ENCODE results near the gene HSCB.
"Not testable (repeated sequence)": the region's sequence is repeated elsewhere in the genome, so short reads cannot be mapped to it uniquely, and the experiment has no call there.

HSCB gene, protein sequence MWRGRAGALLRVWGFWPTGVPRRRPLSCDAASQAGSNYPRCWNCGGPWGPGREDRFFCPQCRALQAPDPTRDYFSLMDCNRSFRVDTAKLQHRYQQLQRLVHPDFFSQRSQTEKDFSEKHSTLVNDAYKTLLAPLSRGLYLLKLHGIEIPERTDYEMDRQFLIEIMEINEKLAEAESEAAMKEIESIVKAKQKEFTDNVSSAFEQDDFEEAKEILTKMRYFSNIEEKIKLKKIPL

GRCh38 chr22:28741785-28742561 is at the start of gene HSCB, which contains the start of gene CHEK2:
TSS of gene HSCB (plus strand) at chr22:28742039. CDS start at chr22:28742096, 57 bp downstream.
TSS of gene CHEK2 (minus strand) at chr22:28741820. CDS start at chr22:28734721, 7,099 bp downstream.
- peak; percentile 98 for DNase-seq

DNA sequence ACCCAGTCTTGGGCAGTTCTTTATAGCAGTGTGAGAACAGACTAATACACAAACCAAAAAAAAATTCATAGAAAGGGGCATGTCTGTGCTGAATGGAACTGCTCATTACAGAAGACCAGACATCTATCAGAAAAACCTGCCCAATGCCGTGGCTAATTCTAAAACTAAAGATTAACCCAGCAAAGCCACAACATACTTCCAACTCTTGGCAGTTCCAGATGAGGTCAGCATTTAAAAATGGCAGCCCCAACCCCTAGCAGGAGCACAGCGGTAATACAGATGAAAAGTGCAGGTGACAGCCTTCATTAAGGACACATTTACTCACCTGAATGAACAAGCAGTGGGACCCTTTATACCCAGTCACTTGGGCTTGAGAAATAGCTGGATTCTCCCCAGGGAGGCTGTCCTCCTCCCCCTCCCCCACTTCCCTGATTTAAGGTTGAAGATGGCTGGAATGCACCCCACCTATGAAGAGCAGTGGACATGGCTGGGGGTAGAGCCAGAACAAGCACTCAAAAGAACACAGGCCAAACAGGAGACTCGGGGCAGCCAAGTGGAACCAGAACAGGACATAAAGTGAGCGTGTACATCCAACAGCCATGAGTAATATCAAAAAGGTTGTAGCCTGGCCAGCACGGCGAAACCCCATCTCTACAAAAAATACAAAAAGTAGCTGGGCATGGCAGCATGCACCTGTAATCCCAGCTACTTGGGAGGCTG is 48.6 kb upstream of the HSCB start:
- not testable (repeated sequence) for DNase-seq

DNA sequence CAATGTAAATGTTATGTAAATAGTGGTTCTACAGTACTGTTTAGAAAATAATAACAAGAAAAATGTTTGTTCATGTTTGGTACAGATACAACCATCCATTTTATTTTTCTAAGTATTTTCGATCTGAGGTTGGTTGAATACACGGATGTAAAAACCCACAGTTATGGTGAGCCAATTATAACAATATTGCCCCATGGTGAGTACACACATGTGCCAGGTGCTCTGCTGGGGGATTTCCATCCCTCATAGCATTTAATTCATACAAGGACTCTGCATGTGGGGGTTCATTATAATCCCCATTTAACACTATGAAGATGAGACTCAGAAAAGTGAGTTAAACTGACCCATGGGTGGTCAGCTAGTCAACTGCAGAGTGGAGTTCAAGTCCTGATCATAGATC is 38.9 kb upstream of the HSCB start:
- DNase-seq, result no peak

- DNase-seq, result no peak
Measured at GRCh38 chr22:28703436-28703835, 38.4 kb upstream of the HSCB start.

GRCh38 chr22:28706845-28707244 is 35.0 kb upstream of the HSCB start:
- DNase-seq, result no peak

DNA sequence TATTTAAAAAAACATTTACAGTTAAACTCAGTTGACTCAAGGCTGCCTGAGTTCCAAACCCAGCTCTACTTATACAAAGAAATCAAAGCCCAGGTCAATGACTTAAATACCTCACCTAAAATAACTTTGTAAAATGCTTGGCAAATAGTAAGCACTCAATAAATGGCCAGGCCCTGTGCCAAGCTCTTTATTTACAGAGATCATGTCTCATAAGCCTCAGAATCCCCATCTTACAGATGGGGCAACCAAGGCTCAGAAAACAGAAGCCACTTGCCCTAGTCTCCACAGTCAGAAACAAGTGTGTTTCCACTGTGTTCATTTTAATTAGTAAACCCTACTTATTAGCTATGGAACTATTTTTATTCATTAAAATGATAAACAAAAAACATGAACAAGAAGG is 31.7 kb upstream of the HSCB start:
- DNase-seq, result no peak

GRCh38 chr22:28710576-28711191 is 31.2 kb upstream of the HSCB start:
- DNase-seq, result no peak

DNA sequence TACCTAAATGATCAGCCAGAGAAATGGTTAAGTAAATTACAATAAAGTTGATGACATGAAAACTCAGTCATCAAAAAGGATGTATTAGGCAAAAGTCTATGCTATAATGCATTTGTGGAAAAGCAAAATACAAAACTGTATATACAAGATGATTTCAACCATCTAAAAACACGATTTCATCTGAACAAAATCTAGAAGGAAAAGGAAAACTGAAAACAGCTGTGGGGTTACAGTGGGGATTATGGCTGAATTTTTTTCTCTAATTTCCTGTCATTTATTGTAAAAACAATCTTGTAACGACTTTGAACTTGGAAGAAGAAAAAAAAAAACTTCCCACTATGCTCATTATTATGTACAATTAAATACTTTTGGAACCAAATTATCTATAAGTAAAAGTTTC is 30.5 kb upstream of the HSCB start:
- no peak for DNase-seq

- no peak for DNase-seq
Measured at GRCh38 chr22:28711820-28712777, 29.7 kb upstream of the HSCB start.

- no peak for DNase-seq
Measured at GRCh38 chr22:28714043-28714628, 27.7 kb upstream of the HSCB start.

DNA sequence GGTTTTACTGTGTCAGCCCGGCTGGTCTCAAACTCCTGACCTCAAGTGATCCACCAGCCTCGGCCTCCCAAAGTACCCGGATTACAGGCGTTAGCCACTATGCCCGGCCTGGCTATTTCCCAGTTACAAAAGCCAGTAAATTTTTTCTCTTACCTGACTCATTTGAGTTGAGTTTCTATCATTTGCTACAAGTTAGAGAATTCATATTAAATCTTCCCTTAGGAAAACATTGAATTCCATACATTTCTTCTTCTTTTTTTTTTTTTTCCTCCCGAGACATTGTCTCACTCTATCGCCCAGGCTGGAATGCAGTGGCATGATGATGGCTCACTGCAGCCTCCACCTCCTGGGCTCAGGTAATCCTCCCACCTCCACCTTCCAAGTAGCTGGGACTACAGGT is 26.2 kb upstream of the HSCB start:
- DNase-seq, result no peak

GRCh38 chr22:28716686-28717085 is 25.2 kb upstream of the HSCB start:
- DNase-seq, result no peak

GRCh38 chr22:28718044-28718443 is 23.8 kb upstream of the HSCB start:
- DNase-seq, result no peak

- DNase-seq, result no peak
Measured at GRCh38 chr22:28728002-28728401, 13.8 kb upstream of the HSCB start.

- no peak for DNase-seq
Measured at GRCh38 chr22:28728621-28729313, 13.1 kb upstream of the HSCB start.

- no peak for DNase-seq
Measured at GRCh38 chr22:28730179-28730578, 11.7 kb upstream of the HSCB start.

- DNase-seq, result no peak
Measured at GRCh38 chr22:28734393-28734792, 7.4 kb upstream of the HSCB start.

GRCh38 chr22:28736301-28737155 is 5.3 kb upstream of the HSCB start:
- peak; percentile 66 for DNase-seq

DNA sequence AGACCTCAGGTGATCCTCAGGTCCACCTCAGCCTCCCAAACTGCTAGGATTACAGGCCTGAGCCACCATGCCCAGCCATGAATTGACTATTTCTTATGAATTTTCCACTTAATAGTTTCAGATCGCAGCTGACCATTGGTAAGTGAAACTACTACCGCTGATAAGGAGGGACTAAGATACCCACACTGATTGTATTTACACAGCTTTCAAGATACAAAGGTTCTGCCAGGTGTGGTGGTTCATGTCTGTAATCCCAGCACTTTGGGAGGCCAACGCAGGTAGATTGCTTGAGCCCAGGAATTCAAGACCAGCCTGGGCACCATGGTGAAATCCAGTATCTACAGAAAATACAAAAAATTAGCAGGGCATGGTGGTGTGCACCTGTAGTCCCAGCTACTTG is 4.1 kb upstream of the HSCB start:
- no peak for DNase-seq

DNA sequence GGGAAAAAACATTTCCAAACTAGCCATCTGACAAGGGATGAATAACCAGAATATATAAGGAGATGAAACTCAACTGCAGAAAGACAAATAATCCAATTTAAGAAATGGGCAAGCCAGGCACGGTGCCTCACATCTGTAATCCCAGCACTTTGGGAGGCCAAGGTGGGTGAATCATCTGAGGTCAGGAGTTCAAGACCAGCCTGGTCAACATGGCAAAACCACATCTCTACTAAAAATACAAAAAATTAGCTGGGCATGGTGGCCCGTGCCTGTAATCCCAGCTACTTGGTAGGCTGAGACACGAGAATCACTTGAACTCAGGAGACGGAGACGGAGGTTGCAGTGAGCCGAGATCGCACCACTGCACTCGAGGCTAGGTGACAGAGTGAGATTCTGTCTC is 3.0 kb upstream of the HSCB start:
- DNase-seq, result not testable (repeated sequence)

Data from NCI-H1436 (cell line).